HFFc6 (cell line): Measurements from ENCODE around the gene ANTXR1. TPM values are rescaled to one million over a fixed set of nuclear protein-coding genes. Genes with fewer than 3 reads are reported as not detected.

ENCODE experiments used
- DNase-seq: peaks from one replicate; pipeline ENCODE4 v3.0.0-alpha.2; 2018
- H3K27ac Mint-ChIP-seq: 2 replicates; pipeline ENCODE4 v1.8.0; 2020; ENCODE audit warnings: mild to moderate bottlenecking, mixed read lengths
- H3K27me3 Mint-ChIP-seq: 2 replicates; pipeline ENCODE4 v1.8.0; 2021; ENCODE audit warnings: mild to moderate bottlenecking, moderate library complexity, mixed read lengths; ENCODE audit not compliant: insufficient read depth
- H3K36me3 Mint-ChIP-seq: 2 replicates; pipeline ENCODE4 v1.8.0; 2021; ENCODE audit warnings: low read depth, mixed read lengths
- H3K4me1 Mint-ChIP-seq: 2 replicates; pipeline ENCODE4 v1.8.0; 2020; ENCODE audit warnings: low read depth, mixed read lengths
- H3K4me3 Mint-ChIP-seq: 2 replicates; pipeline ENCODE4 v1.8.0; 2020; ENCODE audit warnings: mild to moderate bottlenecking, moderate library complexity, mixed read lengths
- H3K9me3 Mint-ChIP-seq: 2 replicates; pipeline ENCODE4 v1.8.0; 2020; ENCODE audit warnings: mild to moderate bottlenecking, mixed read lengths
- total RNA-seq, 6 experiments: library from RNA; stranded (reverse); fragmentation: NEBNext Ultra II Directional; extraction: Animal tissue kit (Norgen Biotek cat#: 25700); gene quantifications; 2 replicates in 1 of 6; 3 replicates in 5 of 6; pipeline ENCODE4 v1.2.3, GENCODE V29; 2021
- TF ChIP-seq, protein P1 (sequence below): fragments of 200-600 bp; sonication (generic); IDR thresholded peaks from 2 replicates; pipeline ENCODE4 v1.5.0; 2021; ENCODE audit warnings: antibody characterized with exemption, mild to moderate bottlenecking

The ANTXR1 gene
- total RNA-seq, 6 experiments from 2014 or later, result 98.0 to 137 (median 124) TPM

DNA sequence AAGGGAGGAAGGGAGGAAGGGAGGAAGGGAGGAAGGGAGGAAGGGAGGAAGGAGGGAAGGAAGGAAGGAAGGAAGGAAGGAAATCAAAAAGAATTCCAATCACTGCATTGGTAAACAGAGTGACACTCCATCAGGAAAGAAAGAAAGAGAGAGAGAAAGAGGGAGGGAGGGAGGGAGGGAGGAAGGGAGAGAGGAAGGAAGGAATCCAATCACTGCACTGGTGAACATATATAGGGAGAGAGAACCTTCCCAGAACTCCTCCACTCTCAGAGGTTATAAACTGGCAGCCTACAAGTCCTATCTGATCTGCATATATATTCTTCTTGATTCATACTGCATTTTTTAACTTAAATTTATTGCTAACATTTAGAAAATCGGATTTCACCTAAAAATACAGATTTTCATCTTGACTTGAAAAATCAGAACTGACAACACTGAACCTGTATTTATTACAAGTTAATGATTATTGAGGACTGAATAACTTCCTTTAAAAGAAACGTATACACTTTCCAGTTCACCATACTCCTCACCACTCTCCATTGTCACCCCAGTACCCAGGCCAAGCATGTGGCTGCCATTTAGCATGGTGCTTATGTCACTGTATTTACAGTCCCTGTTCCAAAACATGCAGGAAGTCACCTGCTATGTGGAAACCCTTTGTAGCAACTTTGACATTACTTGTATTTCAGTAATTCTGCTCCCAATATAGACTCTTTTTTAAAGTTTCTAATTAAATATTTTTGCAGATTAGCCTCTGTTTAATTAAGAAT is 83.5 kb downstream of the ANTXR1 start:
- Mint-ChIP-seq H3K4me3 (no peak overlapping the region), H3K27me3 (peaks cover 3% of the 10 kb centered on the region; the same call in 1 of the 2 replicates), H3K27ac (no peak overlapping the region), H3K36me3 (peaks cover 23% of the 10 kb centered on the region), H3K4me1 (peaks cover 55% of the 10 kb centered on the region), H3K9me3 (no peaks in the 10 kb centered on the region)
- TF ChIP-seq, protein P1, sequence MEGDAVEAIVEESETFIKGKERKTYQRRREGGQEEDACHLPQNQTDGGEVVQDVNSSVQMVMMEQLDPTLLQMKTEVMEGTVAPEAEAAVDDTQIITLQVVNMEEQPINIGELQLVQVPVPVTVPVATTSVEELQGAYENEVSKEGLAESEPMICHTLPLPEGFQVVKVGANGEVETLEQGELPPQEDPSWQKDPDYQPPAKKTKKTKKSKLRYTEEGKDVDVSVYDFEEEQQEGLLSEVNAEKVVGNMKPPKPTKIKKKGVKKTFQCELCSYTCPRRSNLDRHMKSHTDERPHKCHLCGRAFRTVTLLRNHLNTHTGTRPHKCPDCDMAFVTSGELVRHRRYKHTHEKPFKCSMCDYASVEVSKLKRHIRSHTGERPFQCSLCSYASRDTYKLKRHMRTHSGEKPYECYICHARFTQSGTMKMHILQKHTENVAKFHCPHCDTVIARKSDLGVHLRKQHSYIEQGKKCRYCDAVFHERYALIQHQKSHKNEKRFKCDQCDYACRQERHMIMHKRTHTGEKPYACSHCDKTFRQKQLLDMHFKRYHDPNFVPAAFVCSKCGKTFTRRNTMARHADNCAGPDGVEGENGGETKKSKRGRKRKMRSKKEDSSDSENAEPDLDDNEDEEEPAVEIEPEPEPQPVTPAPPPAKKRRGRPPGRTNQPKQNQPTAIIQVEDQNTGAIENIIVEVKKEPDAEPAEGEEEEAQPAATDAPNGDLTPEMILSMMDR, result no peak
- DNase-seq, result no peak

DNA sequence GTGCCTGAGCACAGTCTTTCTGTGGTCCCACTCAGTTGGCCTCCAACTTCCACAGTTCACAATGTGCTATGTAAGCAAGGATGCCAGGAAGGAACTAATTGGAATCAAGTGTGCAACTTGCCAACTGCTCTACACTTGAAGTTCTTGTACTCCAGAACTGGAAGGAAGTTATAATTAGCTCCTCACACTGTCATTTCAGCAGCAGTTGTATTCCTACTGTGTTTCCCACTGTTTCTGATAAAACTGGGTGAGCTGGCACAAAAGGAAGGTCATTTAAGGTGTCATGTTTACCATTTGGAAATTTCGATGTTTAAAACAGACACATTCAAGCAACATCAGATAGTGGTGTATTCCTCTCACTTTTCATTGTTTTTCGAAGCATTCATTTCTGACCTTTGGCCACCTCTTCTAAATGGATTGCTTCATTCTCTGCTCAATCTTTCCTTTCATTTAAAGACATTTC is 84.2 kb downstream of the ANTXR1 start:
- Mint-ChIP-seq H3K9me3 (no peaks in the 10 kb centered on the region), H3K36me3 (peaks cover 23% of the 10 kb centered on the region), H3K4me1 (peaks cover 55% of the 10 kb centered on the region), H3K4me3 (no peak overlapping the region), H3K27me3 (peaks cover 3% of the 10 kb centered on the region; the same call in 1 of the 2 replicates), H3K27ac (no peak overlapping the region)
- DNase-seq, result no peak
- TF ChIP-seq, protein P1, result no peak

DNA sequence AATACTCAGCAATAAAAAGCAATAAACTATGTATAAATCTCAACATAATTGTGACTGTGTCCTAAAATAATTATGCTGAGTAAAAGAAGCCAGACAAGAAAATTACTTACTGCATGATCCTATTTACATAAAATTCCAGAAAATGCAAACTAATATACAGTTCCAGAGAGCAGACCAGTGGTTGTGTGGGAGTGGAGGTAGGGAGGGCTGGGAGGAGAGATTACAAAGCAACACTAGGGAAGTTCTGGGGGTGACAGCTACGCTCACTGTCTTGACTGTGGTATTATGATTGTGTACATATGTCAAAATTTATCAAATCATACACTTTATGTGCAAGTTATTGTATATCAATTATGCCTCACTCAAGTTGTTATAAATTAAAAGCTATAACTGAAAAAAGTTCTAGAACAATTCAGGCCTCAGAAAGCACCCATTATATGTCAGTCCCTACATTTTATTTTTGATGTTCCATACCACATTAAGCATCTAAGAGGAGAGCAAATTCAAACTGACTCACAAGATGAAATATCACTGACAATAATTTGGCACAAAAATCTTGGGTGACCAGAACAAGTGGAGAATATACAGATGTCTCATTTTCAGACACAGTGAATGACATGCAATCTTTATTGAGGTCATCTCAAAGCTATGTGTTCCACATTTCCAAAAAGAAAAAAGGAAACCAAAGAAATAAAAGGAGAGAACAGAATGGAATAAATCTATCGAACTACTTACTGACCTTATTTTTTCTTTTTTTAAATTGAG is 85.1 kb downstream of the ANTXR1 start:
- H3K9me3 Mint-ChIP-seq, result no peaks in the 10 kb centered on the region
- peaks cover 52% of the 10 kb centered on the region for H3K4me1 Mint-ChIP-seq
- H3K4me3 Mint-ChIP-seq, result no peak overlapping the region
- H3K36me3 Mint-ChIP-seq, result peaks cover 26% of the 10 kb centered on the region
- H3K27ac Mint-ChIP-seq, result peak overlapping the region; percentile 10; the same call in 1 of the 2 replicates
- H3K27me3 Mint-ChIP-seq, result peaks cover 3% of the 10 kb centered on the region; the same call in 1 of the 2 replicates
- TF ChIP-seq, protein P1, result no peak
- DNase-seq, result no peak

DNA sequence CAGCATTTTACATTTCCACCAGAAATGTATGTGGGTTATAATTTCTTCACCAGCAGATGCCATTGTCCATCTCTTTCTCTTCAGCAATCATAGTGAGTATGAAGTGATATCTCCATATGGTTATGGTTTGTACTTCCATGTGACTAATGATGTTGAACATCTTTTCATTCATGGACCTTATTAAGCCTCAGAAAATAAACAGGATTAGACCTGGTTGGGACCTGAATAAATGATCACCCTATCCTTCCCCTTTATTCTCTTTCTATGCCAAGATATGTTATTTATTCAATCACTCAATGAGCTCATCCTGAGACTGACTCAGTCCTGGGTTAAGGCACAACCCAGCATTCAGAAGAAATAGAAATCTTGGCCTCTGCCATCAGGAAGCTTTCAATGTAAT is 86.6 kb downstream of the ANTXR1 start:
- peak overlapping the region; percentile 47 for H3K27ac Mint-ChIP-seq
- peaks cover 43% of the 10 kb centered on the region for H3K4me1 Mint-ChIP-seq
- no peak for DNase-seq
- TF ChIP-seq, protein P1, result no peak
- no peaks in the 10 kb centered on the region; the same call in 1 of the 2 replicates for H3K27me3 Mint-ChIP-seq
- H3K4me3 Mint-ChIP-seq, result no peak overlapping the region
- H3K36me3 Mint-ChIP-seq, result peaks cover 23% of the 10 kb centered on the region
- H3K9me3 Mint-ChIP-seq, result no peaks in the 10 kb centered on the region

DNA sequence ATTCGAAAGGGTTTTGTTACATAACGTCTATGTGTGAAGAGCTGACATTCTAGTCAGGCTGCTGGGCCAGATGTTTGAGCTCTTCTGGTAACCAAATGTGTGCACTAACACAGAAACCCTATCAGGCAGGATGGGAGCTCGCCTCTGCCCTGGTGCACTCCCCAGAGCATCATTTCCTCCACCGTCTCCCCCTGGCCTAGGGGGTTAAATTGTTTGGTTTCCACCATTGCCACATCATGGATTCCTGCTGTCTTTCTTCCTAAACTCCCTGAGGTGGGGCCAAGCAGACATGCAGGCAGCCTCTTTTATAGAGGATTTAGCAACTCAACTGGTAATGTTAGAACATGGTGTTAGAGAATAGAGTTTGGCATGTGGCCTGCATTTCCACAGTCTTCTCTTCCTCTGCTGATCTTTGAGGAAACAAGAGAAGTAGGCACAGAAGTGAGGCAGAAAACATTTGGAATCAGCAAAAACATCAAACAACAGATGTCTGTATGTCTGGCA is 87.3 kb downstream of the ANTXR1 start:
- TF ChIP-seq, protein P1, result no peak
- H3K27me3 Mint-ChIP-seq, result no peaks in the 10 kb centered on the region
- H3K4me3 Mint-ChIP-seq, result no peak overlapping the region
- DNase-seq, result no peak
- H3K4me1 Mint-ChIP-seq, result peaks cover 36% of the 10 kb centered on the region
- H3K9me3 Mint-ChIP-seq, result no peaks in the 10 kb centered on the region
- H3K27ac Mint-ChIP-seq, result peak overlapping the region; percentile 47; the same call in 1 of the 2 replicates
- peaks cover 18% of the 10 kb centered on the region for H3K36me3 Mint-ChIP-seq
